Muscle of leg (tissue), 11 donors: ENCODE data around the gene PARD3. TPM values are rescaled to one million over a fixed set of nuclear protein-coding genes. Genes with fewer than 3 reads are reported as not detected.

Experiments
- DNase-seq: peaks from one replicate; pipeline ENCODE4 v3.0.0; 2013
- H3K27ac ChIP-seq: one replicate; pipeline ENCODE4 v1.5.1; 2013; ENCODE audit warnings: mild to moderate bottlenecking, low read length, control low read depth
- H3K27me3 ChIP-seq: one replicate; pipeline ENCODE4 v1.6.1; 2013; ENCODE audit warnings: low read length; ENCODE audit not compliant: control insufficient read depth, insufficient read depth
- H3K36me3 ChIP-seq: one replicate; pipeline ENCODE4 v1.6.1; 2013; ENCODE audit warnings: low read length; ENCODE audit not compliant: control insufficient read depth, insufficient read depth
- H3K4me1 ChIP-seq: one replicate; pipeline ENCODE4 v1.6.1; 2013; ENCODE audit warnings: low read length; ENCODE audit not compliant: control insufficient read depth, insufficient read depth
- H3K4me3 ChIP-seq: one replicate; pipeline ENCODE4 v1.5.1; 2013; ENCODE audit warnings: low read length, control low read depth
- H3K9me3 ChIP-seq: replicated peaks from 2 replicates; pipeline ENCODE4 v1.6.1; 2013; ENCODE audit warnings: low read depth, low read length; ENCODE audit not compliant: control insufficient read depth
- WGBS: methylation state at CpG from one replicate; pipeline ENCODE4 v1.1.5; 2013; ENCODE audit warnings: missing lambda C conversion rate; ENCODE audit not compliant: insufficient coverage; 5-methylcytosine and 5-hydroxymethylcytosine counted together
- polyA plus RNA-seq, 8 donors: library from polyadenylated mRNA; unstranded; fragments of 120-200 nt; gene quantifications; one replicate each; pipeline versions ENCODE4 v1.2.1 to v1.2.3, GENCODE V29; 2013; ENCODE audit warnings: inconsistent platforms in 1 of 8, low replicate concordance in 1 of 8; ENCODE audit not compliant: insufficient read length in 8 of 8, insufficient read depth in 1 of 8
- total RNA-seq: library from RNA; stranded (reverse); fragments of 120-200 nt; gene quantifications from one replicate; pipeline ENCODE4 v1.2.4, GENCODE V29; 2013

Gene PARD3
- total and polyA plus RNA-seq, 9 donors, result 32.4 to 59.0 (median 41.9) TPM

GRCh38 chr10:34131152-34131551 is 683.9 kb downstream of the PARD3 start:
- Histone ChIP-seq H3K27ac (no peak overlapping the region), H3K9me3 (no peaks in the 10 kb centered on the region), H3K36me3 (peaks cover 14% of the 10 kb centered on the region), H3K4me3 (no peak overlapping the region), H3K4me1 (no peaks in the 10 kb centered on the region), H3K27me3 (no peaks in the 10 kb centered on the region)
- no peak for DNase-seq
- WGBS, result no CpG with 5 or more reads among the region's 6 CpGs

GRCh38 chr10:34127676-34128075 is 687.4 kb downstream of the PARD3 start:
- Histone ChIP-seq H3K9me3 (no peaks in the 10 kb centered on the region), H3K27me3 (no peaks in the 10 kb centered on the region), H3K27ac (no peak overlapping the region), H3K4me1 (peaks cover 2% of the 10 kb centered on the region), H3K36me3 (peaks cover 14% of the 10 kb centered on the region), H3K4me3 (no peak overlapping the region)
- no CpG with 5 or more reads among the region's 1 CpG for WGBS
- DNase-seq, result no peak

GRCh38 chr10:34126371-34127151 is 688.5 kb downstream of the PARD3 start:
- H3K4me1 ChIP-seq, result peaks cover 2% of the 10 kb centered on the region
- H3K4me3 ChIP-seq, result no peak overlapping the region
- peak overlapping the region; percentile 13 for H3K27ac ChIP-seq
- no peaks in the 10 kb centered on the region for H3K9me3 ChIP-seq
- H3K36me3 ChIP-seq, result peaks cover 14% of the 10 kb centered on the region
- no CpG with 5 or more reads among the region's 1 CpG for WGBS
- peak; percentile 70 for DNase-seq
- no peaks in the 10 kb centered on the region for H3K27me3 ChIP-seq

GRCh38 chr10:34125702-34126101 is 689.4 kb downstream of the PARD3 start:
- Histone ChIP-seq H3K4me1 (peaks cover 2% of the 10 kb centered on the region), H3K4me3 (no peak overlapping the region), H3K36me3 (peaks cover 13% of the 10 kb centered on the region), H3K27ac (no peak overlapping the region), H3K9me3 (no peaks in the 10 kb centered on the region), H3K27me3 (no peaks in the 10 kb centered on the region)
- WGBS, result 54% methylated on average over 3 of the region's 5 CpGs
- no peak for DNase-seq

GRCh38 chr10:34124522-34125035 is 690.5 kb downstream of the PARD3 start:
- H3K36me3 ChIP-seq, result peaks cover 4% of the 10 kb centered on the region
- DNase-seq, result no peak
- no peaks in the 10 kb centered on the region for H3K9me3 ChIP-seq
- no peak overlapping the region for H3K27ac ChIP-seq
- no peaks in the 10 kb centered on the region for H3K27me3 ChIP-seq
- 100% methylated on average over 2 of the region's 6 CpGs for WGBS
- H3K4me3 ChIP-seq, result no peak overlapping the region
- H3K4me1 ChIP-seq, result peaks cover 2% of the 10 kb centered on the region

- Histone ChIP-seq H3K4me1 (peaks cover 4% of the 10 kb centered on the region), H3K36me3 (peaks cover 8% of the 10 kb centered on the region), H3K9me3 (no peaks in the 10 kb centered on the region), H3K27ac (no peak overlapping the region), H3K4me3 (no peak overlapping the region), H3K27me3 (no peaks in the 10 kb centered on the region)
- DNase-seq, result peak; percentile 42
- WGBS, result 37% methylated on average over 4 of the region's 7 CpGs
These were observed 693.1 kb downstream of the PARD3 start for GRCh38 chr10:34121781-34122622.

- H3K9me3 ChIP-seq, result no peaks in the 10 kb centered on the region
- no peak for DNase-seq
- peaks cover 12% of the 10 kb centered on the region for H3K4me1 ChIP-seq
- no peak overlapping the region for H3K4me3 ChIP-seq
- no CpG with 5 or more reads among the region's 7 CpGs for WGBS
- no peak overlapping the region for H3K27ac ChIP-seq
- no peaks in the 10 kb centered on the region for H3K27me3 ChIP-seq
- H3K36me3 ChIP-seq, result peaks cover 8% of the 10 kb centered on the region
These were observed 693.9 kb downstream of the PARD3 start for GRCh38 chr10:34121125-34121753.

GRCh38 chr10:34119456-34119855 is 695.6 kb downstream of the PARD3 start:
- Histone ChIP-seq H3K9me3 (no peaks in the 10 kb centered on the region), H3K36me3 (peaks cover 8% of the 10 kb centered on the region), H3K4me3 (no peak overlapping the region), H3K27ac (no peak overlapping the region), H3K4me1 (peaks cover 13% of the 10 kb centered on the region), H3K27me3 (no peaks in the 10 kb centered on the region)
- 92% methylated on average over 22 of the region's 25 CpGs for WGBS
- DNase-seq, result no peak

GRCh38 chr10:34116681-34117271 is 698.3 kb downstream of the PARD3 start:
- 34% methylated on average over 9 of the region's 16 CpGs for WGBS
- Histone ChIP-seq H3K36me3 (peaks cover 8% of the 10 kb centered on the region), H3K4me1 (peaks cover 13% of the 10 kb centered on the region), H3K27ac (peak overlapping the region; percentile 13), H3K9me3 (no peaks in the 10 kb centered on the region), H3K27me3 (no peaks in the 10 kb centered on the region), H3K4me3 (peak overlapping the region; percentile 6)
- peak; percentile 60 for DNase-seq
